Pancreas (tissue), 10 donors: ENCODE measurements around the gene SMAD4. TPM values are rescaled to one million over a fixed set of nuclear protein-coding genes. Genes with fewer than 3 reads are reported as not detected.

ENCODE experiments used
- ATAC-seq, 4 donors: fragments of 200-7000 bp; cut with Tn5 transposase; one replicate each; pipeline versions ENCODE4 v1.8.0 to v1.9.1; 2020; ENCODE audit warnings: mild to moderate bottlenecking in 4 of 4, moderate library complexity in 4 of 4
- DNase-seq, 6 donors: peaks; one replicate each; pipeline ENCODE4 v3.0.0-alpha.2; 2020
- FAIRE-seq: peaks from 2 replicates; lab custom pipeline; 2012; peaks lifted over from hg19 to GRCh38; lab: Jason Lieb, UNC
- H3K27ac ChIP-seq, 4 donors: fragments of 200-600 bp; sonication (generic); 1 replicate in 3 of 4; 2 replicates in 1 of 4; pipeline versions ENCODE4 v1.5.0 to v1.8.0; 2020
- H3K27me3 ChIP-seq, 4 donors: fragments of 200-600 bp; one replicate each; pipeline ENCODE4 v1.8.0; 2021
- H3K36me3 ChIP-seq, 3 donors: fragments of 200-600 bp; sonication (generic) in 1 of 3; one replicate each; pipeline versions ENCODE4 v1.5.0 to v1.8.0; 2020 to 2021
- H3K4me1 ChIP-seq, 3 donors: fragments of 200-600 bp; one replicate each; pipeline ENCODE4 v1.8.0; 2021
- H3K4me3 ChIP-seq, 4 donors: fragments of 200-600 bp; sonication (generic) in 2 of 4; one replicate each; pipeline versions ENCODE4 v1.5.0 to v1.8.0; 2020 to 2021
- H3K9me3 ChIP-seq, 4 donors: fragments of 200-600 bp; one replicate each; pipeline ENCODE4 v1.8.0; 2021
- CTCF ChIP-seq, 4 donors: fragments of 200-600 bp; sonication (generic) in 3 of 4; IDR thresholded peaks; one replicate each; pipeline versions ENCODE4 v1.5.0 to v1.8.0; 2021; ENCODE audit warnings: antibody characterized with exemption in 4 of 4
- WGBS, 2 donors: extraction: QIAGEN DNeasy Blood & Tissue Kit; methylation state at CpG; one replicate each; pipeline ENCODE4 v1.1.7; 2013; 5-methylcytosine and 5-hydroxymethylcytosine counted together
- intact Hi-C, 3 donors: fragments of 100-400 bp; cut with DNase I; formaldehyde crosslinking; loops; one replicate each; pipeline versions ENCODE4 v1.11.1 to v1.14.2; 2022
- polyA plus RNA-seq, 2 donors: library from polyadenylated mRNA; stranded (reverse); fragments of 200-250 nt; gene quantifications; one replicate each; pipeline ENCODE4 v1.2.3, GENCODE V29; 2013
- total RNA-seq, 6 donors: library from RNA; stranded (reverse); fragmentation: NEBNext Ultra II Directional in 4 of 6; extraction: Animal tissue kit (Norgen Biotek cat#: 25700) in 4 of 6; gene quantifications; one replicate each; pipeline versions ENCODE4 v1.2.1 to v1.2.4, GENCODE V29; 2021 to 2023
- donor health status: healthy with polysubstance abuse.
- donor health status: DM: no; HTN: no; CAD: no; lungs with moderate emphysema.
- donor health status: DM: no; HTN: no; CAD: no.
- donor health status: control.
- donor health status: control.
- donor health status: Bipolar disorder and iron deficiency.
- donor health status: DM: yes; HTN: yes; CAD: no.
- donor health status: DM: no; HTN: no; CAD: no.
- donor health status: DM: no; HTN: no; CAD: no.
- donor health status: DM: yes; HTN: yes; CAD: no.

SMAD4 gene
- total and polyA plus RNA-seq, 8 donors, result 8.6 to 77.6 (median 44.0) TPM

- no peak overlapping the region for H3K4me3 ChIP-seq
- peak; percentile 5 for FAIRE-seq
- intact Hi-C loops, result no loop called here
- H3K27me3 ChIP-seq, result no peaks in the 10 kb centered on the region
- peaks cover 0 to 11% (median 10%) of the 10 kb centered on the region in 3 donors for H3K36me3 ChIP-seq
- no peaks in the 10 kb centered on the region for H3K9me3 ChIP-seq
- H3K27ac ChIP-seq, result no peak overlapping the region
- WGBS, 2 donors, result 91 to 96% methylated on average over 2 of the region's 2 CpGs
- H3K4me1 ChIP-seq, result peaks cover 11 to 20% (median 14%) of the 10 kb centered on the region in 3 donors
- no peak for TF ChIP-seq CTCF (IDR thresholded peaks at IDR 0.05)
- ATAC-seq, result no peak
- no peak for DNase-seq
These were observed 19.1 kb downstream of the SMAD4 start for GRCh38 chr18:51049137-51049536.

GRCh38 chr18:51051105-51051712, 21.2 kb downstream of the SMAD4 start:
- Histone ChIP-seq H3K4me3 (no peak overlapping the region), H3K9me3 (no peaks in the 10 kb centered on the region), H3K27ac (no peak overlapping the region), H3K4me1 (peaks cover 0 to 7% (median 0%) of the 10 kb centered on the region in 3 donors), H3K36me3 (peaks cover 0 to 11% (median 10%) of the 10 kb centered on the region in 3 donors), H3K27me3 (no peaks in the 10 kb centered on the region)
- DNase-seq (no peak), ATAC-seq (peak; percentile 77 to 94 (median 90)), FAIRE-seq (peak; percentile 60)
- WGBS, 2 donors, result 39 to 40% methylated on average over 2 of the region's 2 CpGs
- intact Hi-C loops, result loop anchor here in 1 of 3 donors (10.0 kb wide), 1 partner anchor 226 kb away; the partner anchor contains the start of gene MRO
- peak; percentile 59 to 81 (median 73) for TF ChIP-seq CTCF (IDR thresholded peaks at IDR 0.05)

GRCh38 chr18:51053814-51054213, 23.8 kb downstream of the SMAD4 start:
- Histone ChIP-seq H3K4me3 (no peak overlapping the region), H3K27ac (peak overlapping the region in 1 of 4 donors; percentile 22), H3K9me3 (no peaks in the 10 kb centered on the region), H3K27me3 (no peaks in the 10 kb centered on the region), H3K4me1 (no peaks in the 10 kb centered on the region), H3K36me3 (peaks cover 0 to 16% (median 8%) of the 10 kb centered on the region in 3 donors)
- ATAC-seq, result peak in 3 of 4 donors; percentile 53 to 81 (median 62)
- intact Hi-C loops, result loop anchor here in 1 of 3 donors (10.0 kb wide), 1 partner anchor 229 kb away; the partner anchor contains the start of gene MRO
- no peak for DNase-seq
- TF ChIP-seq CTCF (IDR thresholded peaks at IDR 0.05), result no peak
- no peak for FAIRE-seq

GRCh38 chr18:51054764-51055163, 24.8 kb downstream of the SMAD4 start:
- H3K9me3 ChIP-seq, result no peaks in the 10 kb centered on the region
- no peak overlapping the region for H3K27ac ChIP-seq

More at GRCh38 chr18:51054764-51055163, 24.8 kb downstream of the SMAD4 start:
- ATAC-seq, result no peak
- Histone ChIP-seq H3K4me1 (no peaks in the 10 kb centered on the region), H3K4me3 (no peak overlapping the region), H3K27me3 (no peaks in the 10 kb centered on the region), H3K36me3 (peaks cover 0 to 16% (median 4%) of the 10 kb centered on the region in 3 donors)
- intact Hi-C loops, result loop anchor here in 1 of 3 donors (10.0 kb wide), 1 partner anchor 230 kb away; the partner anchor contains the start of gene MRO
- FAIRE-seq, result no peak
- no peak for DNase-seq
- WGBS, 2 donors, result 89 to 93% methylated on average over 3 of the region's 3 CpGs
- TF ChIP-seq CTCF (IDR thresholded peaks at IDR 0.05), result no peak
